ENCODE measurements around the gene QRSL1.
"Not testable (repeated sequence)": the region's sequence is repeated elsewhere in the genome, so short reads cannot be mapped to it uniquely, and the experiment has no call there.

The QRSL1 gene

DNA sequence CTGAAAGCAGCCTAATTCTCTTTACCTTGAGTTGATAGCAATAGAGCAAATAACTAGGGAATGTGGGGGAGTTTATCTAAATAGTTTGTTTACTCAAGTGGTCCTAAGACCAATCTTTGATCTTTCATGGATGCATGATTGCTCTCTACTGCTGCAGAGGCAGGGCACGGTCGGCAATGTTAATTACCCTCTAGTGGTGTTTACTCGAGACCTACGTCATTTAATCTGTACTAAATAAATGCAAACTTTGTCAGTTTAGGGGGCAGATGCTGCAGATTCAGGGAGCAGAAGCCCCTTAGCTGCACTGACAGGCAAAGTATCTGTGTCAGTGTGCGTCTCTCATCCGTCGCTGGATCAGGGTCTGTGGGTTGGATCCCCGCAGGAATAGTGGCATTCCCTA lies 7.0 kb upstream of the QRSL1 start:
- DNase-seq (ENCODE audit: extremely low spot score): no peak
- ChIA-PET CTCF (interaction anchor here (0.7 kb wide), 1 partner anchor 175 kb away, joined by 3 read pairs; no protein-coding TSS in a partner anchor), POLR2A (interaction anchor here (0.7 kb wide), 1 partner anchor 274 kb away, joined by 3 read pairs; no protein-coding TSS in a partner anchor)
- TF ChIP-seq CTBP1 (IDR thresholded peaks at IDR 0.05; ENCODE audit: borderline replicate concordance) (no peak), ZNF384 (IDR thresholded peaks at IDR 0.05) (no peak), FOXA1 (IDR thresholded peaks at IDR 0.05) (no peak), NFRKB (IDR thresholded peaks at IDR 0.05) (no peak), FOXK2 (IDR thresholded peaks at IDR 0.05) (no peak), SP1 (IDR thresholded peaks at IDR 0.05) (no peak)

DNA sequence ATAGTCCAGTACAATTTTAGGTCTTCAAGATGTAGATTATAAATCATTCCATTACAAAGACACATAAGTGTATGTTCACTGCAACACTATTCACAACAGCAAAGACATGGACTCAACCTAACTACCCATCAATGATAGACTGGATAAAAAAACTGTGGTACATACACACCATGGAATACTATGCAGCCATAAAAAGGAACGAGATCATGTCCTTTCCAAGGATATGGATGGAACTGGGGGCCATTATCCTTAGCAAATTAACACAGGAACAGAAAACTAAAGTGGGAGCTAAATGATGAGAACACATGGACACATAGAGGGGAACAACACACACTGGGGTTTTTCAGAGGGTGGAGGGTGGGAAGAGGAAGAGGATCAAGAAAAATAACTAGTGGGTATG lies 6.3 kb upstream of the QRSL1 start:
- ChIA-PET CTCF (interaction anchor here (0.7 kb wide), 1 partner anchor 175 kb away, joined by 3 read pairs; no protein-coding TSS in a partner anchor), POLR2A (no interaction called here)
- no peak for DNase-seq (ENCODE audit: extremely low spot score)
- TF ChIP-seq FOXM1 (IDR thresholded peaks at IDR 0.05; ENCODE audit: borderline replicate concordance) (no peak), ARNT (IDR thresholded peaks at IDR 0.05) (no peak), ZNF384 (IDR thresholded peaks at IDR 0.05) (no peak), SP1 (IDR thresholded peaks at IDR 0.05) (no peak), NFRKB (IDR thresholded peaks at IDR 0.05) (no peak), HDGF (IDR thresholded peaks at IDR 0.05; ENCODE audit: borderline replicate concordance) (no peak), L3MBTL2 (conservative IDR thresholded peaks at IDR 0.05) (no peak), FOXA1 (IDR thresholded peaks at IDR 0.05) (no peak)
- TF ChIP-seq, protein P1, sequence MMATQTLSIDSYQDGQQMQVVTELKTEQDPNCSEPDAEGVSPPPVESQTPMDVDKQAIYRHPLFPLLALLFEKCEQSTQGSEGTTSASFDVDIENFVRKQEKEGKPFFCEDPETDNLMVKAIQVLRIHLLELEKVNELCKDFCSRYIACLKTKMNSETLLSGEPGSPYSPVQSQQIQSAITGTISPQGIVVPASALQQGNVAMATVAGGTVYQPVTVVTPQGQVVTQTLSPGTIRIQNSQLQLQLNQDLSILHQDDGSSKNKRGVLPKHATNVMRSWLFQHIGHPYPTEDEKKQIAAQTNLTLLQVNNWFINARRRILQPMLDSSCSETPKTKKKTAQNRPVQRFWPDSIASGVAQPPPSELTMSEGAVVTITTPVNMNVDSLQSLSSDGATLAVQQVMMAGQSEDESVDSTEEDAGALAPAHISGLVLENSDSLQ (IDR thresholded peaks at IDR 0.05): no peak

- no peak for DNase-seq (ENCODE audit: extremely low spot score)
- ChIA-PET CTCF (no interaction called here), POLR2A (no interaction called here)
- TF ChIP-seq SUZ12 (IDR thresholded peaks at IDR 0.05) (no peak), ZNF384 (IDR thresholded peaks at IDR 0.05) (no peak), HDGF (IDR thresholded peaks at IDR 0.05; ENCODE audit: borderline replicate concordance) (no peak), SP1 (IDR thresholded peaks at IDR 0.05) (no peak)
- TF ChIP-seq, protein P1 (IDR thresholded peaks at IDR 0.05): 0 out of 2 replicates have a peak, but pooled peaks have one; percentile 28
These were observed 2.9 kb upstream of the QRSL1 start for GRCh38 chr6:106626485-106626884.

DNA sequence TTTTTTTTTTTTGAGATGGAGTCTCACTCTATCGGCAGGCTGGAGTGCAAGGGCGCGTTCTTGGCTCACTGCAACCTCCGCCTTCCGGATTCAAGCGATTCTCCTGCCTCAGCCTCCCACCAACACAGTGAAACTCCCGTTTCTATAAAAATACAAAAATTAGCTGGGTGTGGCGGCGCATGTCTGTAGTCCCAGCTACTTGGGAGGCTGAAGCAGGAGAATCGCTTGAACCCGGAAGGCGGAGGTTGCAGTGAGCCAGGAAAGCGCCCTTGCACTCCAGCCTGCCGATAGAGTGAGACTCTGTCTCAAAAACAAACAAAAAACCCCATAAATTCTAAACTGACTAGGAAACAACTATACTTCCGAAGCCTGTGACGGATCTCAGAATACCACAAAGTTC lies 1.6 kb upstream of the QRSL1 start:
- CTCF ChIA-PET: interaction anchor here (0.7 to 1.0 kb wide), 2 partner anchors 20 to 115 kb away, joined by 3 to 4 read pairs; no protein-coding TSS in a partner anchor
- 0 out of 2 replicates have a peak, but pooled peaks have one; percentile 0 for TF ChIP-seq ZNF384 (IDR thresholded peaks at IDR 0.05)
- DNase-seq (ENCODE audit: extremely low spot score); POLR2A ChIA-PET: not testable (repeated sequence)

GRCh38 chr6:106628658-106629102 lies 698 bp upstream of the QRSL1 start:
- CTCF ChIA-PET: no interaction called here
- TF ChIP-seq SP1 (IDR thresholded peaks at IDR 0.05) (no peak), NFRKB (IDR thresholded peaks at IDR 0.05) (no peak), HDGF (IDR thresholded peaks at IDR 0.05; ENCODE audit: borderline replicate concordance) (no peak)
- POLR2A ChIA-PET: no interaction called here
- no peak for DNase-seq (ENCODE audit: extremely low spot score)

DNA sequence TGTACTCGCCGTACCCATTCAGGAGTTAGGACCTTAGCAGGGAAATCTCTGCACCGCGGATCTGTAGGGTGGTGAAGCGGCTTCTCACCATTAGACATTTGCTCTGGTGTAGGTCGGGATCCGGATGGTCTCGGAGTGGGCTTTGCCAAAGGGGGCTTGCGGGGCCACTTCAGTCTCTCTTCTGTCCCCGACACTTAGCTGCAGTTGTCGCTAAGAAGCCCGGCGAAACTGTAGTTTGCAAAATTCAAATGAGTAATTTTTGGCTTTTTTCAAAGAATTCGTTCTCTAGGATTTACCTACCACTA lies 433 bp downstream of the QRSL1 start:
- CTCF ChIA-PET: no interaction called here
- POLR2A ChIA-PET: interaction anchor here (0.7 kb wide), 1 partner anchor 20 kb away, joined by 3 read pairs; no protein-coding TSS in a partner anchor

DNA sequence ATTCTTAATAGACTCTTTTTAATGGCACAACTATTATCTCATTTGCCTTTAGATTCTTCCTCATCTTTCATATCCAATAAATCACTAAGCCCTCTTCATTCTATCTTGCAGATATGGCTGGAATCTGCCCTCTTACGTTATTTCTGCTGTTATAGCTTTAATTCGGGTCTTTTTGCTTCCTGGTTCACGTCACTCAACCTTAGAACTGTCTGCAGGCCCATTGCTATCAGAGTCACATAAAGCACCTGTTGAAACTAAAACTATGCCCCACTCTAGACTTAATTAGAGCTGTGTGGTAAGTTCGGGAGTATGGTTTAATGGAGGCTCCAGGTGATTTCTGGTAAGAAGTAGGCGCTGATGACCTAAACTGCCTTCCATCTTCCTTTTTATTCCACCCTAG lies 988 bp downstream of the QRSL1 start:
- TF ChIP-seq SUZ12 (IDR thresholded peaks at IDR 0.05) (no peak), NFRKB (IDR thresholded peaks at IDR 0.05) (no peak), LEF1 (IDR thresholded peaks at IDR 0.05; ENCODE audit: borderline replicate concordance) (no peak), L3MBTL2 (conservative IDR thresholded peaks at IDR 0.05) (no peak), BHLHE40 (IDR thresholded peaks at IDR 0.05; ENCODE audit: borderline replicate concordance) (no peak), TARDBP (IDR thresholded peaks at IDR 0.05) (no peak), FOXK2 (IDR thresholded peaks at IDR 0.05) (no peak), ZNF384 (IDR thresholded peaks at IDR 0.05) (no peak)
- TF ChIP-seq, protein P1 (IDR thresholded peaks at IDR 0.05): no peak
- CTCF ChIA-PET: interaction anchor here (0.6 kb wide), 1 partner anchor 11 kb away, joined by 4 read pairs; no protein-coding TSS in a partner anchor
- POLR2A ChIA-PET: interaction anchor here (0.7 kb wide), 1 partner anchor 20 kb away, joined by 3 read pairs; no protein-coding TSS in a partner anchor
- DNase-seq (ENCODE audit: extremely low spot score): no peak

More for the DNA sequence above, 433 bp downstream of the QRSL1 start:
- no peak for DNase-seq (ENCODE audit: extremely low spot score)
- TF ChIP-seq CTBP1 (IDR thresholded peaks at IDR 0.05; ENCODE audit: borderline replicate concordance): no peak
- TF ChIP-seq FOXA1 (IDR thresholded peaks at IDR 0.05): no peak

DNA sequence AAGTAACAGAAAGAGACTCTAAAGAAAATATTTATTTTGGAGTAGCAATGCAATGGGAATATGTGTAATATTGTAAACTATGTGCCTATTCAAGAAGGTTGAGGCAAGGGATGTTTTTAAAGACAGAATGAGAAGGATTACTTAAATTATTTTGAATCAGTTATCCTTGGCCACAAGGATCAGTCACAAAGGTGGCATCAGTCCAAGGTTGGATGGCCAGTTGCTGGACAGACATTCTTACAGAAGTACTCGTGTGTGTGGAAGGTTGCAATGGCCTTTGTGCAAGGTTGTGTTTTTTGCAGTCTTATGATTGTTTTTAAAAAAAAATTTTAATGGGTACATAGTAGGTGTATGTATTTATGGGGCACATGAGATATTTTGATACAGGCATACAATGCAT lies 2.0 kb downstream of the QRSL1 start:
- TF ChIP-seq, protein P1 (IDR thresholded peaks at IDR 0.05): no peak
- no peak for TF ChIP-seq HDGF (IDR thresholded peaks at IDR 0.05; ENCODE audit: borderline replicate concordance)
- no peak for TF ChIP-seq NFRKB (IDR thresholded peaks at IDR 0.05)
- TF ChIP-seq ELF4 (IDR thresholded peaks at IDR 0.05): no peak
- TF ChIP-seq ARNT (IDR thresholded peaks at IDR 0.05): no peak
- no peak for TF ChIP-seq ZNF384 (IDR thresholded peaks at IDR 0.05)
- TF ChIP-seq FOXA1 (IDR thresholded peaks at IDR 0.05): no peak
- TF ChIP-seq TARDBP (IDR thresholded peaks at IDR 0.05): no peak
- no peak for TF ChIP-seq FOXM1 (IDR thresholded peaks at IDR 0.05; ENCODE audit: borderline replicate concordance)
- no peak for TF ChIP-seq FOXK2 (IDR thresholded peaks at IDR 0.05)
- no peak for TF ChIP-seq CTBP1 (IDR thresholded peaks at IDR 0.05; ENCODE audit: borderline replicate concordance)
- TF ChIP-seq SUZ12 (IDR thresholded peaks at IDR 0.05): no peak
- no peak for TF ChIP-seq BHLHE40 (IDR thresholded peaks at IDR 0.05; ENCODE audit: borderline replicate concordance)
- no peak for TF ChIP-seq LEF1 (IDR thresholded peaks at IDR 0.05; ENCODE audit: borderline replicate concordance)
- TF ChIP-seq L3MBTL2 (conservative IDR thresholded peaks at IDR 0.05): no peak
- ChIA-PET CTCF (no interaction called here), POLR2A (no interaction called here)
- DNase-seq (ENCODE audit: extremely low spot score): no peak
